Activated naive CD8-positive, alpha-beta T cell (primary cell): ENCODE results near the gene DNAI4.

Experiments used
- H3K27ac Mint-ChIP-seq: one replicate; pipeline ENCODE4 v1.8.0; 2021; ENCODE audit warnings: mixed read lengths
- H3K27me3 Mint-ChIP-seq: one replicate; pipeline ENCODE4 v1.8.0; 2021; ENCODE audit warnings: mixed read lengths
- H3K36me3 Mint-ChIP-seq: one replicate; pipeline ENCODE4 v1.8.0; 2021; ENCODE audit warnings: mixed read lengths
- H3K4me1 Mint-ChIP-seq: one replicate; pipeline ENCODE4 v1.8.0; 2021; ENCODE audit warnings: low read depth, mixed read lengths
- H3K4me3 Mint-ChIP-seq: one replicate; pipeline ENCODE4 v1.8.0; 2021; ENCODE audit warnings: mild to moderate bottlenecking, mixed read lengths
- H3K9me3 Mint-ChIP-seq: one replicate; pipeline ENCODE4 v1.8.0; 2021; ENCODE audit warnings: low read depth, mixed read lengths

The DNAI4 gene

GRCh38 chr1:66933887-66934700 lies 9.4 kb upstream of the DNAI4 start:
- H3K4me1 Mint-ChIP-seq = peaks cover 76% of the 10 kb centered on the region
- no peaks in the 10 kb centered on the region for H3K9me3 Mint-ChIP-seq
- H3K27ac Mint-ChIP-seq = peak overlapping the region; percentile 90
- H3K36me3 Mint-ChIP-seq = peaks cover 6% of the 10 kb centered on the region
- no peaks in the 10 kb centered on the region for H3K27me3 Mint-ChIP-seq
- peak overlapping the region; percentile 94 for H3K4me3 Mint-ChIP-seq

- peak overlapping the region; percentile 94 for H3K4me3 Mint-ChIP-seq
- H3K9me3 Mint-ChIP-seq = no peaks in the 10 kb centered on the region
- peaks cover 6% of the 10 kb centered on the region for H3K36me3 Mint-ChIP-seq
- H3K27ac Mint-ChIP-seq = peak overlapping the region; percentile 89
- peaks cover 69% of the 10 kb centered on the region for H3K4me1 Mint-ChIP-seq
- H3K27me3 Mint-ChIP-seq = no peaks in the 10 kb centered on the region
Measured at GRCh38 chr1:66932291-66932690, 7.6 kb upstream of the DNAI4 start.

DNA sequence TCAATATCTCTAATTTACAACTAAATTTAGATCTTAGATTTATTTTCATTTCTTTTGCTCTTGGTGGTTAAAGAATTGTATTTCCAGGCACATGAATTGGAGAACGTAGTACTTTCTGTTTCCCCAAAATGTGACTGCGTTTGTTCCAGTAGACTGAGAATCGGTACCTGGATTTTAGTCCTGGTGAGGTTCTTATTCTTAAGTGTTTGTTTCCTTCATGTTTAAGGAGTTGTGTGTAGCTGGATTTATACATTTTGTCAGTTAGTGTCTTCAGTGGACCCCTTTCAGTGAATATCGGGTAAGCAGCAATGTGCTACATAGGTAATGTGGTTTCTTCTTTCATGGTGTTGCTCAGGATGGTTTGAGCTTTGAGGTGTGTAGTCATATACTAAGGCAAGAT lies 6.9 kb upstream of the DNAI4 start:
- Mint-ChIP-seq H3K36me3 (peaks cover 6% of the 10 kb centered on the region), H3K9me3 (no peaks in the 10 kb centered on the region)

GRCh38 chr1:66930823-66931174 lies 6.1 kb upstream of the DNAI4 start:
- Mint-ChIP-seq H3K4me3 (peak overlapping the region; percentile 94), H3K27ac (peak overlapping the region; percentile 91), H3K4me1 (peaks cover 71% of the 10 kb centered on the region), H3K36me3 (peaks cover 3% of the 10 kb centered on the region), H3K9me3 (no peaks in the 10 kb centered on the region), H3K27me3 (no peaks in the 10 kb centered on the region)

More for the DNA sequence above, 6.9 kb upstream of the DNAI4 start:
- H3K4me1 Mint-ChIP-seq = peaks cover 68% of the 10 kb centered on the region
- H3K4me3 Mint-ChIP-seq = peak overlapping the region; percentile 94
- H3K27ac Mint-ChIP-seq = peak overlapping the region; percentile 91
- H3K27me3 Mint-ChIP-seq = no peaks in the 10 kb centered on the region

- Mint-ChIP-seq H3K4me1 (peaks cover 67% of the 10 kb centered on the region), H3K27ac (peak overlapping the region; percentile 91), H3K36me3 (peaks cover 3% of the 10 kb centered on the region), H3K27me3 (no peaks in the 10 kb centered on the region), H3K9me3 (no peaks in the 10 kb centered on the region), H3K4me3 (peak overlapping the region; percentile 94)
Measured at GRCh38 chr1:66929999-66930822, 5.6 kb upstream of the DNAI4 start.

DNA sequence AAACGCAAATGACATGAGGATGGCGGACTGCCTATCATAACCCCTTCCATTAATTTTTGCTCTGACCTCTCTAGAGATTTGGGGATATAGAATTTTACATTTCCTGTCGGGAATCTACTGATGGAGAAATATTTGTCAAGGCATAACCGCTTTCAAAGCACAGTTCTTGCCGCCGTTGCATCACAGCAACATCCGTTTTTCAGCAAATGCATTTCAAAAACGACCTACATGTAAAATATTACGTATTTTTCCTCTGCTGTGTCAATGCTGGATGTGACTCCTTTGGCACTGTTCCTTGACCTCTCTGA lies 5.0 kb upstream of the DNAI4 start:
- Mint-ChIP-seq H3K4me3 (peak overlapping the region; percentile 94), H3K4me1 (peaks cover 62% of the 10 kb centered on the region), H3K27me3 (no peaks in the 10 kb centered on the region), H3K9me3 (no peaks in the 10 kb centered on the region), H3K36me3 (peaks cover 3% of the 10 kb centered on the region), H3K27ac (peak overlapping the region; percentile 86)

GRCh38 chr1:66929146-66929688 lies 4.6 kb upstream of the DNAI4 start:
- Mint-ChIP-seq H3K27ac (peak overlapping the region; percentile 86), H3K9me3 (no peaks in the 10 kb centered on the region), H3K27me3 (no peaks in the 10 kb centered on the region), H3K36me3 (peaks cover 3% of the 10 kb centered on the region), H3K4me3 (peak overlapping the region; percentile 94), H3K4me1 (peaks cover 58% of the 10 kb centered on the region)

GRCh38 chr1:66927528-66927927 lies 2.9 kb upstream of the DNAI4 start:
- Mint-ChIP-seq H3K27ac (peak overlapping the region; percentile 22), H3K4me3 (no peak overlapping the region), H3K36me3 (peaks cover 3% of the 10 kb centered on the region), H3K9me3 (no peaks in the 10 kb centered on the region), H3K27me3 (no peaks in the 10 kb centered on the region), H3K4me1 (peaks cover 55% of the 10 kb centered on the region)

- Mint-ChIP-seq H3K4me1 (peaks cover 54% of the 10 kb centered on the region), H3K27me3 (no peaks in the 10 kb centered on the region), H3K36me3 (peaks cover 6% of the 10 kb centered on the region), H3K27ac (peak overlapping the region; percentile 90), H3K9me3 (no peaks in the 10 kb centered on the region), H3K4me3 (peak overlapping the region; percentile 92)
Measured at GRCh38 chr1:66925944-66926343, 1.3 kb upstream of the DNAI4 start.

DNA sequence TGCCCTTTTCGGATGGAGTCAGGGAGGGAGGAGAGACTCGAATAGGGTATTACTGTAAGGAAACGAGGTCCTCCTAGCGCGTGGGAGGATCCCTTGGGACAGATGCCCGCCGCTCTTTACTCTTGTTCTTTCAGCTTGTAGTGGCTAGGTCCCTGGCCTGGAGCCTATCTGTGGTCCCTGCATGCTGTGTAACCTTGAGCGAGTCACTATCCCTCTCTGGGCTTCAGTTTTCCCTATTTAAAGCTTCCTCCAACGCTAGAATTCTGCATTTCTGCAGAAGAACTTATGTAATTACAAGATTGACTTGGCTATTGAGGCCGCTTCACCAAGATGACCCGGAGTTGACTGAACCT lies 878 bp upstream of the DNAI4 start:
- peaks cover 8% of the 10 kb centered on the region for H3K36me3 Mint-ChIP-seq
- no peaks in the 10 kb centered on the region for H3K27me3 Mint-ChIP-seq
- no peaks in the 10 kb centered on the region for H3K9me3 Mint-ChIP-seq
- H3K4me3 Mint-ChIP-seq = peak overlapping the region; percentile 92
- H3K27ac Mint-ChIP-seq = peak overlapping the region; percentile 90
- H3K4me1 Mint-ChIP-seq = peaks cover 56% of the 10 kb centered on the region

DNA sequence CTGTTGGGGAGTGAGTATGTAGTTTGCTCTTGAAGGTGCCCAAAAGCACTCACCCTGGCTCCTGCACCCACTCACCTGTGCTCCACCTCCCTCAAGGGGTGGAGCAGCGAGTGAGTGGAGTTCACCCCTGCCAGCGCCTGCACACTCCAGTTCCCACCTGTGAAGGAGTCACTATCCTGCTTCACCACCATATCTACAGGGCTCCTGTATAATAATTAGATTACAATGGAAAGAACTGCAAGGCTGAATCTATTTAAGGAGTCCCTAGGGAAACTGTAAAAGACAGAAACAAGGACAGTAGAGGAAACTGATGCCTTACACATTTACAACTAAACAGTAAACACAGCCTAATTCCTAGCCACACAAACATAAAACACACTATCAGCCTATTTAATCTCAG lies 4.1 kb downstream of the DNAI4 start:
- H3K27me3 Mint-ChIP-seq = no peaks in the 10 kb centered on the region
- peaks cover 4% of the 10 kb centered on the region for H3K9me3 Mint-ChIP-seq
- H3K4me3 Mint-ChIP-seq = no peak overlapping the region
- H3K27ac Mint-ChIP-seq = no peak overlapping the region
- peaks cover 28% of the 10 kb centered on the region for H3K4me1 Mint-ChIP-seq
- H3K36me3 Mint-ChIP-seq = peaks cover 24% of the 10 kb centered on the region

DNA sequence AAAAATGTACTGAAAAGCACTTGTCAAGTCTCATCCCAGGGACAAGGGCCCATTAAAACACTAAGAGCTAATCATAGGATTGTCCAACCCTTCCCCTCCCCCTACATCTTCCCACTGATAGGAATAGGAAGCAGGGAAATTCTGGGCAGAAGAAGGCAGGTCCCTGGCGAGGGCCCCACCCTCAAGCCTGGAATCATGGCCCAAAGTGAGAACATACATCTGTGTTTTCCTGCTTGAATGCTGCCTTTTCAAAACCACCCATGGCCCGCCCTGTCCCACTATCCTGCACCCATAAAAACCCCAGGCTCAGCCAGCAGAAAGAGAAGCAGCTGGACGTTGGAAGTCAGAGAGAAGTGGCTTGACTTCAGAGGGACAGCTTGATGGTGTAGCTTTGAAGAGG lies 4.8 kb downstream of the DNAI4 start:
- no peaks in the 10 kb centered on the region for H3K27me3 Mint-ChIP-seq

DNA sequence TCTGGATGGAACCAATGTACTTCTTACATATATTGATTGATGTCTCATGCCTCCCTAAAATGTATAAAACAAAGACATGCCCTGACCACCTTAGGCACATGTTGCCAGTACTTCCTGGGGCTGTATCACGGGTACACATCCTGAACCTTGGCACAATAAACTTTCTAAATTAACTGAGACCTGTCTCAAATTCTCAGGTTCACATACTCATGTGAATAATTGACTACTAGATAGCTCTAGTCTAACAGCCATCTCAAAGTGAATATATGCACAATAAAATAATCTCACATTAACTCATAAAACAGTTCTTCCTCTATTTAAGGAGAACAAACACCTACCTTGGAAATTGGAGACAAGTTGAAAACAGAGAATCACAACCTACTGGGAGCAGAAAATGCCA lies 5.6 kb downstream of the DNAI4 start:
- H3K4me3 Mint-ChIP-seq = no peak overlapping the region
- H3K9me3 Mint-ChIP-seq = peaks cover 4% of the 10 kb centered on the region
- no peak overlapping the region for H3K27ac Mint-ChIP-seq

More for the DNA sequence above, 4.8 kb downstream of the DNAI4 start:
- H3K4me3 Mint-ChIP-seq = no peak overlapping the region
- peaks cover 4% of the 10 kb centered on the region for H3K9me3 Mint-ChIP-seq
- no peak overlapping the region for H3K27ac Mint-ChIP-seq
- H3K4me1 Mint-ChIP-seq = peaks cover 27% of the 10 kb centered on the region
- peaks cover 24% of the 10 kb centered on the region for H3K36me3 Mint-ChIP-seq

GRCh38 chr1:66917476-66917875 lies 7.2 kb downstream of the DNAI4 start:
- H3K36me3 Mint-ChIP-seq = peaks cover 24% of the 10 kb centered on the region
- H3K9me3 Mint-ChIP-seq = peaks cover 4% of the 10 kb centered on the region
- H3K27me3 Mint-ChIP-seq = no peaks in the 10 kb centered on the region
- no peak overlapping the region for H3K27ac Mint-ChIP-seq
- peaks cover 13% of the 10 kb centered on the region for H3K4me1 Mint-ChIP-seq
- H3K4me3 Mint-ChIP-seq = no peak overlapping the region

More for the DNA sequence above, 5.6 kb downstream of the DNAI4 start:
- Mint-ChIP-seq H3K4me1 (peaks cover 27% of the 10 kb centered on the region), H3K36me3 (peaks cover 24% of the 10 kb centered on the region), H3K27me3 (no peaks in the 10 kb centered on the region)

- Mint-ChIP-seq H3K4me1 (peaks cover 8% of the 10 kb centered on the region), H3K36me3 (peaks cover 21% of the 10 kb centered on the region)
Measured at GRCh38 chr1:66916320-66916719, 8.3 kb downstream of the DNAI4 start.

More at GRCh38 chr1:66916320-66916719, 8.3 kb downstream of the DNAI4 start:
- Mint-ChIP-seq H3K4me3 (no peak overlapping the region), H3K27ac (no peak overlapping the region), H3K27me3 (no peaks in the 10 kb centered on the region), H3K9me3 (peaks cover 4% of the 10 kb centered on the region)
